Smooth muscle cell (in vitro differentiated cells): Measurements from ENCODE around the gene JPH2. TPM values are rescaled to one million over a fixed set of nuclear protein-coding genes. Genes with fewer than 3 reads are reported as not detected.

Experiments used
- DNase-seq: peaks from one replicate; lab custom pipeline; 2025; ENCODE audit not compliant: unreplicated experiment; lab: John Stamatoyannopoulos, UW
- H2AFZ ChIP-seq: fragments of 200-600 bp; sonication (generic); 2 replicates; pipeline ENCODE4 v1.6.0; 2016; ENCODE audit warnings: antibody characterized with exemption, low read depth, mild to moderate bottlenecking
- H3F3A ChIP-seq: fragments of 200-600 bp; sonication (generic); 2 replicates; pipeline ENCODE4 v1.6.0; 2017; ENCODE audit warnings: antibody characterized with exemption, low read depth
- H3K27ac ChIP-seq: fragments of 200-600 bp; sonication (generic); 2 replicates; pipeline ENCODE4 v1.5.1; 2016; ENCODE audit warnings: low read depth, mild to moderate bottlenecking
- H3K27me3 ChIP-seq: fragments of 200-600 bp; sonication (generic); 2 replicates; pipeline ENCODE4 v1.6.1; 2016; ENCODE audit warnings: low read depth, mild to moderate bottlenecking
- H3K36me3 ChIP-seq: fragments of 200-600 bp; sonication (generic); 2 replicates; pipeline ENCODE4 v1.5.1; 2016; ENCODE audit warnings: low read depth
- H3K4me1 ChIP-seq: fragments of 200-600 bp; sonication (generic); 2 replicates; pipeline ENCODE4 v1.5.1; 2016; ENCODE audit warnings: low read depth
- H3K4me2 ChIP-seq: fragments of 200-600 bp; sonication (generic); 2 replicates; pipeline ENCODE4 v1.6.0; 2016; ENCODE audit warnings: mild to moderate bottlenecking
- H3K4me3 ChIP-seq: fragments of 200-600 bp; sonication (generic); 2 replicates; pipeline ENCODE4 v1.5.1; 2016; ENCODE audit warnings: mild to moderate bottlenecking
- H3K79me2 ChIP-seq: fragments of 200-600 bp; sonication (generic); 2 replicates; pipeline ENCODE4 v1.6.0; 2016; ENCODE audit warnings: low read depth, mild to moderate bottlenecking
- H3K9ac ChIP-seq: fragments of 200-600 bp; sonication (generic); 2 replicates; pipeline ENCODE4 v1.6.0; 2016; ENCODE audit warnings: low read depth
- H3K9me3 ChIP-seq: fragments of 200-600 bp; sonication (generic); replicated peaks from 2 replicates; pipeline ENCODE4 v1.5.1; 2016; ENCODE audit warnings: low read depth
- H4K20me1 ChIP-seq: fragments of 200-600 bp; sonication (generic); 2 replicates; pipeline ENCODE4 v1.6.0; 2016; ENCODE audit warnings: low read depth
- WGBS: methylation state at CpG from one replicate; pipeline ENCODE4 v1.1.7; 2016; ENCODE audit warnings: low lambda C conversion rate; 5-methylcytosine and 5-hydroxymethylcytosine counted together
- polyA plus RNA-seq: library from polyadenylated mRNA; unstranded; fragments of >200 nt; fragmentation: Nextera tagmentation; extraction: Ambion mirVana; gene quantifications from 2 replicates; pipeline ENCODE4 v1.2.1, GENCODE V29; 2016
- total RNA-seq: library from RNA; depleted of rRNA; stranded (reverse); fragments of >200 nt; gene quantifications from 2 replicates; pipeline ENCODE4 v1.2.3, GENCODE V29; 2014
- TF ChIP-seq, protein P1 (sequence below): fragments of 200-600 bp; sonication (generic); IDR thresholded peaks from 2 replicates; pipeline ENCODE4 v1.5.1; 2017; ENCODE audit warnings: borderline replicate concordance, mild to moderate bottlenecking, antibody characterized with exemption; ENCODE audit not compliant: insufficient read depth, poor library complexity, severe bottlenecking

JPH2 gene
- total RNA-seq (3.9 and 4.4 TPM in 2 replicates), polyA plus RNA-seq (6.0 and 7.4 TPM in 2 replicates)

DNA sequence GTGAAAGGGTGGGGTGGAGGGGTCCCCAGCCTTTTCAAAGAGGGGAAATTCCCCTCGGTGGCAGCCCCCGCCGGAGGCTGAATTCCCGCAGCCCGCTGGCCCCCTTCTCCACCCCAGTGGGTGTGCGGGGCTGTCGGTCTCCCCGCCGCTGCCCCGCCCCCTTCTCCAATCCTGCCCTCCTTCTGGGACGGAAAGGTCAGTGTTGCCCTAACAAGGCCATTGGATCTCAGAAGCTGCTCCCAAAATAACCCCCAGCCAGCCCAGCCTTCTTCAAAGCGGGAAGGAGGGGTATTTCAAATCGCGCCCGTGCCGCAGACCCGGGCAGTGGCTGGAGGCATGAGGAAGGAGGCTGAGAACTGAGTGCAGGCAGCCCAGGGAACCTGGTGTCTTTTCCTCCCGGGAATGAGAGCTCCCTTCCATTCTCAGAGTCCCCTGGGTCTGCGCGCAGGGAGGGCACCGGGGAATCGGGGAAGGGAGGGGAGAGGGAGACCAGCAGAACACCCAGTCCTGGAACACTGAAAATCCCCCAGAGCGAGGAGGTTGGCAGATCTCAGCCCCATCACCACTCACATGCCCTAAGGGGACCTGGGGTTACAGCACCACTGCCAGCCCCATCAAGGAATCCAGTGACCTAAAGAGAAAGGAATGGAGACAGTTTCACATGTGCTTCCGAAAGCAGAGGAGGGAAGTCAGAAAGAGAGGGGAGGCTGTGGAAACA lies at the start of gene JPH2:
JPH2 (minus strand) TSS at position 135 of the 718 bp plus-strand sequence. CDS start 483 bp downstream, outside the sequence.
- H3K36me3 ChIP-seq = no peaks in the 10 kb centered on the region
- H3K4me3 ChIP-seq = peak within 1 kb of the TSS; percentile 65
- H3K4me1 ChIP-seq = peaks cover 11% of the 10 kb centered on the region
- no peak for DNase-seq
- TF ChIP-seq, protein P1, sequence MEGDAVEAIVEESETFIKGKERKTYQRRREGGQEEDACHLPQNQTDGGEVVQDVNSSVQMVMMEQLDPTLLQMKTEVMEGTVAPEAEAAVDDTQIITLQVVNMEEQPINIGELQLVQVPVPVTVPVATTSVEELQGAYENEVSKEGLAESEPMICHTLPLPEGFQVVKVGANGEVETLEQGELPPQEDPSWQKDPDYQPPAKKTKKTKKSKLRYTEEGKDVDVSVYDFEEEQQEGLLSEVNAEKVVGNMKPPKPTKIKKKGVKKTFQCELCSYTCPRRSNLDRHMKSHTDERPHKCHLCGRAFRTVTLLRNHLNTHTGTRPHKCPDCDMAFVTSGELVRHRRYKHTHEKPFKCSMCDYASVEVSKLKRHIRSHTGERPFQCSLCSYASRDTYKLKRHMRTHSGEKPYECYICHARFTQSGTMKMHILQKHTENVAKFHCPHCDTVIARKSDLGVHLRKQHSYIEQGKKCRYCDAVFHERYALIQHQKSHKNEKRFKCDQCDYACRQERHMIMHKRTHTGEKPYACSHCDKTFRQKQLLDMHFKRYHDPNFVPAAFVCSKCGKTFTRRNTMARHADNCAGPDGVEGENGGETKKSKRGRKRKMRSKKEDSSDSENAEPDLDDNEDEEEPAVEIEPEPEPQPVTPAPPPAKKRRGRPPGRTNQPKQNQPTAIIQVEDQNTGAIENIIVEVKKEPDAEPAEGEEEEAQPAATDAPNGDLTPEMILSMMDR = no peak
- H3K27ac ChIP-seq = peak within 1 kb of the TSS; percentile 91
- WGBS = 0% methylated on average over 22 of the region's 24 CpGs
- H3K9me3 ChIP-seq = no peaks in the 10 kb centered on the region
- peaks cover 5% of the 10 kb centered on the region for H3F3A ChIP-seq
- peak within 1 kb of the TSS; percentile 95 for H3K4me2 ChIP-seq
- peaks cover 13% of the 10 kb centered on the region for H3K79me2 ChIP-seq
- H2AFZ ChIP-seq = peak within 1 kb of the TSS; percentile 91
- peak within 1 kb of the TSS; percentile 56 for H3K9ac ChIP-seq
- no peaks in the 10 kb centered on the region for H3K27me3 ChIP-seq
- no peaks in the 10 kb centered on the region for H4K20me1 ChIP-seq

DNA sequence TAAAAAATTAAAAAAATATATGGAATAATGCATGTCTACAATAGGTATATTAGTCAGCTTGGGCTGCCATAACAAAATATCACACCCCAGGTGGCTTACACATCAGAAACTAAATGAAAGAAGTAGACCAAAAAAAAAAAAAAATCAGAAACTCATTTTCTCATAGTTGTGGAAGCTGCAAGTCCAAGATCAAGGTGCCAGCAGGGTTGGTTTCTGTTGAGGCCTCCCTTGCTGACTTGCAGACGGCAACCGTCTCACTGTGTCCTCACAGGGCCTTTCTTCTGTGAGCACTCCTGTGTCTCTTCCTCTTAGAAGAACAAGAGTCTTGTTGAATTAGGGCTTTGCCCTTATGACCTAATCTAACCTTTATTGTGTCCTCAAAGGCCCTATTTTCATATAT lies 48.7 kb upstream of the JPH2 start:
- no peaks in the 10 kb centered on the region for H3K27me3 ChIP-seq
- H3K79me2 ChIP-seq = no peaks in the 10 kb centered on the region
- H3K4me2 ChIP-seq = no peak overlapping the region
- TF ChIP-seq, protein P1 = no peak
- no peak for DNase-seq
- no peak overlapping the region for H3K27ac ChIP-seq
- WGBS = 98% methylated on average over 2 of the region's 2 CpGs
- no peaks in the 10 kb centered on the region for H3K36me3 ChIP-seq
- H3K9ac ChIP-seq = no peak overlapping the region
- H3F3A ChIP-seq = no peaks in the 10 kb centered on the region
- H3K4me3 ChIP-seq = no peak overlapping the region
- H3K9me3 ChIP-seq = no peaks in the 10 kb centered on the region
- H2AFZ ChIP-seq = no peak overlapping the region
- H4K20me1 ChIP-seq = no peaks in the 10 kb centered on the region
- H3K4me1 ChIP-seq = no peaks in the 10 kb centered on the region

DNA sequence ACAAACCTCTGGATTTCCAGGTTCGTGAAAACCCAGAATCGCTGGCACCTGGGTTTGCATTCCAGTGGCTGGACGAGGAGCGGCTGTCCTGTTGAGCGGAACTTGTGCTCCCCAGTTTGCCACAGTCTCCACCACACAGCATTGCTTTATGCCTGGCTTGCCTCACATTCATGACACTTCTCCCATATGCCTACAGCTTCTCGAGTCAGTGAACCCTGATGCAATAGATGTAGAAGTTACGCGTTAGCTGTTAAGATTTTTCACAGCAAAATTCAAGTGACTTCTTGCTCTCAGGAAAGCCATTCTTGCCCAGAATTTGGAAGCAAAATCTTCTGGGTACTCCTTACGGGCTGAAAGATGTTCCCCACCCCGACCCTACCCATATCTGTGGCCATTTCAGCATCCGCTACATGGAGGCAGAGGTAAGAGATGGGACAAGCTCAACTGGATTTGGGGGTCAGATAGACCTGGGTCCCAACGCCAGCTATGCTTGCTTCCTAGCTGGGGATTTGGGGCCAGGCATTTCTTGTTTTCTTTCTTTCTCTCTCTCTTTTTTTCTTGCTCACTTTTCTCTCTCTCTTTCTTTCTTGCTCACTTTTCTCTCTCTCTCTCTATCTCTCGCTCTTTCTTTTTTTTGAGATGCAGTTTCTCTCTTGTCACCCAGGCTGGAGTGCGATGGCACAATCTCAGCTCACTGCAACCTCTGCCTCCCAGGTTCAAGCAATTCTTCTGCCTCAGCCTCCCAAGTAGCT lies 47.8 kb upstream of the JPH2 start:
- 77% methylated on average over 14 of the region's 14 CpGs for WGBS
- TF ChIP-seq, protein P1 = no peak
- DNase-seq = no peak

More for the DNA sequence above, 47.8 kb upstream of the JPH2 start:
- no peaks in the 10 kb centered on the region for H3K36me3 ChIP-seq
- H3K27me3 ChIP-seq = no peaks in the 10 kb centered on the region
- no peaks in the 10 kb centered on the region for H3F3A ChIP-seq
- no peak overlapping the region for H3K4me3 ChIP-seq
- H3K79me2 ChIP-seq = no peaks in the 10 kb centered on the region
- H4K20me1 ChIP-seq = no peaks in the 10 kb centered on the region
- no peak overlapping the region for H3K27ac ChIP-seq
- H2AFZ ChIP-seq = no peak overlapping the region
- no peaks in the 10 kb centered on the region for H3K9me3 ChIP-seq
- H3K4me1 ChIP-seq = no peaks in the 10 kb centered on the region
- H3K9ac ChIP-seq = no peak overlapping the region
- no peak overlapping the region for H3K4me2 ChIP-seq
